GM12874 (cell line): ENCODE data around the gene MEOX1.

ENCODE experiments used
- TF ChIP-seq, protein P1 (sequence below): IDR thresholded peaks from 2 replicates; pipeline ENCODE4 v1.5.1; 2011; ENCODE audit warnings: low read depth, mild to moderate bottlenecking, control low read depth, low read length, moderate library complexity; ENCODE audit not compliant: insufficient read depth

MEOX1 gene

DNA sequence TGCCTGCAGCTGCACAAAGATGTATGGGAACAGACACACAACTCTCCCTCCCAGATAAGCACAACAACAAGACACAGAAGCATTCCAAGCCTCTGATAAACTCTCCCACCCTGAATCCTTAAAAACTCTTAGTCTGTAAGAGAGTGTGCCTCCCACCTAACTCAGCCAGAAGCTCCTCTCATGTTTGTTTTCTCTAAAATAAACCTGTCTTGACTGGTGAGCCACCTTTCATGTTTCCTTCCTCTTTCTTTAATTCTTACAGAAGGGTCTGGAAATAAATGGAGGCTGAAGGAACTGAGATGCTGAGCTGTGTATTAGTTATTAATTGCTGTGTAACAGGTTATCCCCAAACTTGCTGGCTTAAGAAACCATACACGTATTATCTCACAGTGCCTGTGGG lies 57.2 kb downstream of the MEOX1 start:
- TF ChIP-seq, protein P1, sequence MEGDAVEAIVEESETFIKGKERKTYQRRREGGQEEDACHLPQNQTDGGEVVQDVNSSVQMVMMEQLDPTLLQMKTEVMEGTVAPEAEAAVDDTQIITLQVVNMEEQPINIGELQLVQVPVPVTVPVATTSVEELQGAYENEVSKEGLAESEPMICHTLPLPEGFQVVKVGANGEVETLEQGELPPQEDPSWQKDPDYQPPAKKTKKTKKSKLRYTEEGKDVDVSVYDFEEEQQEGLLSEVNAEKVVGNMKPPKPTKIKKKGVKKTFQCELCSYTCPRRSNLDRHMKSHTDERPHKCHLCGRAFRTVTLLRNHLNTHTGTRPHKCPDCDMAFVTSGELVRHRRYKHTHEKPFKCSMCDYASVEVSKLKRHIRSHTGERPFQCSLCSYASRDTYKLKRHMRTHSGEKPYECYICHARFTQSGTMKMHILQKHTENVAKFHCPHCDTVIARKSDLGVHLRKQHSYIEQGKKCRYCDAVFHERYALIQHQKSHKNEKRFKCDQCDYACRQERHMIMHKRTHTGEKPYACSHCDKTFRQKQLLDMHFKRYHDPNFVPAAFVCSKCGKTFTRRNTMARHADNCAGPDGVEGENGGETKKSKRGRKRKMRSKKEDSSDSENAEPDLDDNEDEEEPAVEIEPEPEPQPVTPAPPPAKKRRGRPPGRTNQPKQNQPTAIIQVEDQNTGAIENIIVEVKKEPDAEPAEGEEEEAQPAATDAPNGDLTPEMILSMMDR, result no peak

DNA sequence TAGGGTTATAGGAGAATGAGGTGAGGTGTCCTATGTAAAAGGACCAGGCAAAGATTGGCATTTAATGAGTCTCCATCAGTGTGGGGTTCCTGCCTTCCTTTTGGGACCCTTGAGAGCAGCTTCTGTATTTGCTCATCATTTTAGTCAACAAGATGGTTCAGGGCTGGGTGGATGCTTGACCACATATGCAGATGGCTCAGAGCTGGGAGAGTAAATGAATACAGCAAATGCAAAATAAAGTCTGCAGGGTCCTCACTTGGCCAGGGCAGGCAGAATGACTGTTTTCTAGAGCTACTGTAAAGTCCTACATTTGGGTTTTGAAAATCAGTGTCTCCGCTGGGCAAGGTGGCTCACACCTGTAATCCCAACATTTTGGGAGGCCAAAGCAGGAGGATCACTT lies 58.4 kb downstream of the MEOX1 start:
- TF ChIP-seq, protein P1, result no peak

DNA sequence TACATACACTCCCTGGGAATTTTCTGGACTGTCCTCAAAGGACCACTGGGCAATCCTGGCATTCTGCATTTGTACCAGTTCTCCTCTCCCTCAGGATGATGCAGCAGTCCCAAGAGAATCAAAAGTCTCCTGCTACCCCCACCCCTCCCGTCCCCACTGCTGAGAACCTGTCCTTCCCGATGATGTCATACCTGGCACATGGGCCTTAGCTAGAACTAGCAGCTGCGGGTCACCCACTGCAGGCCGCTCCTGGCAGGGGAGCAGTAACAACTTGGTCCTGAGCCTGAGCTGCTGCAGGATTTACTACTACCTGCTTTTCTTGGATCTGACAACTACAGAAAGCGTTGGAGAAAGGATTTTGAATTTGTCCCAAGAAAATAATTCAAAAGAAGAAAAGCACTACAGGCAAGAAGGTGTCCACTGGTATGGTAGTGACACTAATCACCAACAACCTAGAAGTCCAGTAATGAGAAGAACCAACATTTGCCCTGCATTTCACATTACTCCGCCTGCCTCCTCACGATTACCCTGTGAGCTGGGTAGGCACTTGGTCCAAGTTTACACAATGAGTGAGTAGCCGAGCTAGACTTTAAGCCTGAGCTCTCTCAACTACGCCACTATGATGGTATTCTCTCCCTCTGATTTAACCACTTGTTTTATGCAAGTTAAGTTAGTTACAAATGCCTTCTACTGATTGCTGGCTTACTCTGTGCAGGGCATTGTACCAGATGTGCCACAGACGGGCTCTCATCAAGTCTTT lies 60.3 kb downstream of the MEOX1 start:
- TF ChIP-seq, protein P1, result no peak

DNA sequence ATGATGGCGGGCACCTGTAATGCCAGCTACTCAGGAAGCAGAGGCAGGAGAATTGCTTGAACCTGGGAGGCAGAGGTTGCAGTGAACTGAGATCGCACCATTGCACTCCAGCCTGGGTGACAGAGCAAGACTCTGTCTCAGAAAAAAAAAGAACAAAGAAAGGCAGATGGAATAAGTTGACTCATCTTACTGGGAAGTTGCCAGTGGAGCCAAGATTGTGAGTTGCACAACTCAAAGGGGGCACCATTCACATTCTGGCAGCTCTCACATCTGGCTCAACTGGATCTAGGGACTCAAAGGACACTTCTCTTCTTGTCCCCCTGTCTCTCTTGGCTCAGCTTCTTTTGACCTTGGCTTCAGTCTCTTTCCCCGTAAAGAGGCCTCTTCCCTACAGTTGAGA lies 61.9 kb downstream of the MEOX1 start:
- TF ChIP-seq, protein P1, result no peak

DNA sequence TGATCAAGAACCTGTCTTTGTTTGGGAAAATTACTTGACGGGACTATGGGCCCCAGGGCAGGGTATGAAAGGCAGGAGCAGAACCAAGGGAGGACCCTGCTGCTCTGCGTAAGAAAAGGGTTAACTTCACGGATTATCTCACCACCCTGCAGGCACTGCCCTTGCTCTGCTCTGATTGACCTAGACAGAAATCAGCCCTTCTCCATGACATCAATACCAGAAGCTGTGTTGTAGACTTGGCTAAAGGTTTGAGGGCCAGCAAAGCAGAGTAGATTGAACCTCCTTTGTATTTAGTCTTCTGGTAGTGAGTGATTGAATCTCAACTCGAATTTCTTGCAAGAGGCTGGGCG lies 62.7 kb downstream of the MEOX1 start:
- TF ChIP-seq, protein P1, result no peak

DNA sequence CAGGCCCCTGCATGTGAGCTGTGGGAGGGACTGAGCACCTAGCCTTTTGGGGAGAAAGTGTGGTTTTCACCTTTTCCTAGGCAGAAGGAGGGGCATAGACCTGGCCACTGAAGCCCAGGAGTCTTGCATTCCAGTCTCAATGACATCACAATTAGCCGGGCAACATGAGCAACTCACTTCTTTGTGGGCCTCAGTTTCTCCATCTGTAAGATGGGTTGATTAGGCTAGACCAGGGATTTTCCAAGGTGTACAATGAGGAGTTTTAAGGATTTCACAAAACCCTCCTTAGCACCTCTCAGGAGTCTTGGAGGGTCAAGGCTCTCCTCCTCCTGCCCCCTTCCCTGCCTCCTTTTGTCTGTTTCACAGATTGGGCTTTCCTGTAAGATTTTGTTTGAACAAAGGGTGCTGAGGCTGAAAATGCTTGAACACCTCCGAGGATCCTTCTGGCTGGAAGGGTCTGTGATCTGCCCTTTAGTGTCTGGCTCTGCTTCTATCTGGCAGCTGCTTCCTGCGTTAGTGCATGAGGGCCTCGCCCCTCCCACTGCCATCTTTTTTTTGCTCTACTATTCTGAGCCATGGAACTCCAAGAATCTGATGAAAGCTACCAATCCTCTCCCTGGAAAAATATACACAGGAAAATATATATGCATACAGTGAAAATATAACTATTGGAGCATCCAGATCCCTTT lies 63.2 kb downstream of the MEOX1 start:
- TF ChIP-seq, protein P1, result no peak

DNA sequence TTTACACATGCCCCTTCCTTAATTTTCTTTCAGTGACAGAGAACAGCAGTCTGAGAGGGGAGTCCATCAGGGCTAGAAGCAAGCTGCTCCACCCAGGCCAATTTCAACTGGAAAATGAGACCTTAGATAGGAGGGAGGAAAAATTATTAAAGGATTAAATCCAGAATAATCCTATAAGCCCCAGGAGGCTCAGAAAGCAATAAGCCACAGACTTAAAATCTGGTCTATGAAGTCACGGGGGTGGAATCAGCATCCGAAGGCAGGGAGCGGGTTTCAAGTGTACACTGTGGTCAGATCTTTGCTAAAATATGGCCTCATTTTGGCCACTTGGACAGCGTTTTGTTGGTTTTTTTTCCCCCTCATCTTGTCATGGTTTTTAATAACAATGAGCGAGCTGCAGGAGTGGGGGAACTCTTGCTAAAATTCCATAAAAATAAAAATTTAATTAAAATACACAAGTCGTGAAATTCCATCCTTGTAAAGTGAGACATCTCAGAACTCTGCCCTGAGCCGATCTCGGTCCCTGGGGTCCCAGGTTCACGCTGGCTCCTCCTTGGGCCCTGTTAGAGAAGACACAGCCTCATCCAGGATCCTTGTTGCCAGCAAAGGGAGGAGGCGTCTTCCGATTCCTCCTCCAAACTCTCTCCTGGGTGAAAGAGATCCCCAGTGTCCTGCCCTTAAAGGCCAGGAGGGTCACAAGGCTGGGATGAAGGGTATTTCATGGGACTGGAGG lies 63.9 kb downstream of the MEOX1 start:
- TF ChIP-seq, protein P1, result no peak
